CD4-positive, alpha-beta T cell treated with Interleukin-12 subunit alpha and Interleukin-12 subunit beta, for 1 hour (primary cell): ENCODE measurements around the gene CCL24.
"Not testable (repeated sequence)": the region's sequence is repeated elsewhere in the genome, so short reads cannot be mapped to it uniquely, and the experiment has no call there.

Source experiments
- DNase-seq: peaks from one replicate; pipeline ENCODE4 v3.0.0-alpha.2; 2020

CCL24 gene

GRCh38 chr7:75779516-75779915, 34.1 kb downstream of the CCL24 start:
- DNase-seq, result not testable (repeated sequence)

- not testable (repeated sequence) for DNase-seq
These were observed 34.6 kb downstream of the CCL24 start for GRCh38 chr7:75779035-75779434.

GRCh38 chr7:75776295-75776971, 37.2 kb downstream of the CCL24 start:
- DNase-seq, result peak; percentile 53

GRCh38 chr7:75773958-75774357, 39.6 kb downstream of the CCL24 start:
- not testable (repeated sequence) for DNase-seq

- DNase-seq, result no peak
These were observed 41.2 kb downstream of the CCL24 start, which contains the start of gene CCL26 for GRCh38 chr7:75772081-75773077. TSS of gene CCL26 (minus strand) at chr7:75772211. CDS start at chr7:75772176, 35 bp downstream.

GRCh38 chr7:75771224-75771623, 42.4 kb downstream of the CCL24 start:
- DNase-seq, result no peak

GRCh38 chr7:75762350-75762917, 51.2 kb downstream of the CCL24 start:
- peak; percentile 58 for DNase-seq

- DNase-seq, result not testable (repeated sequence)
These were observed 51.8 kb downstream of the CCL24 start for GRCh38 chr7:75761801-75762200.
